ENCODE results near the gene TRIM36. TPM values are rescaled to one million over a fixed set of nuclear protein-coding genes. Genes with fewer than 3 reads are reported as not detected.

Gene TRIM36
- polyA plus RNA-seq, 1 experiment: 0.06 TPM

DNA sequence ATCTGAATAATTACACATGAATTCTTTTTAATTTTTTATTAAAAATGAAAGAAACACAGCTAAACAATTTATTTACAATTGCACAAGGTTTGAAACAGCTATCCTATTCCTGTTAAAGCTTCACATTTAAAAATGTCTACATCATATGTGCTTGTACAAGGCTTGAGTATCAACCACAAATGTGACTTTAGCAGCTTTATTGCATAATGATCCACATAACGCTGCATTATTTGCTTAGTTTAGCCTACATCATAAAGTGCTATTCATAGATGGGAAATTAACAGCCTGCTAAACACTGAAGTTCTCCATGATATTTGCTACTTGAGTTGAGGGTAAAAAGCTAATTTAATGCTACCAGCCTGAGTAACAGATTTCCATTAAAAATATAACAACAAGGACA, 45.0 kb downstream of the TRIM36 start:
- CTCF ChIA-PET: interaction anchor here (0.8 kb wide), 1 partner anchor 56 kb away, joined by 3 read pairs; no protein-coding TSS in a partner anchor
- POLR2A ChIA-PET: no interaction called here
- TF ChIP-seq, protein P1, sequence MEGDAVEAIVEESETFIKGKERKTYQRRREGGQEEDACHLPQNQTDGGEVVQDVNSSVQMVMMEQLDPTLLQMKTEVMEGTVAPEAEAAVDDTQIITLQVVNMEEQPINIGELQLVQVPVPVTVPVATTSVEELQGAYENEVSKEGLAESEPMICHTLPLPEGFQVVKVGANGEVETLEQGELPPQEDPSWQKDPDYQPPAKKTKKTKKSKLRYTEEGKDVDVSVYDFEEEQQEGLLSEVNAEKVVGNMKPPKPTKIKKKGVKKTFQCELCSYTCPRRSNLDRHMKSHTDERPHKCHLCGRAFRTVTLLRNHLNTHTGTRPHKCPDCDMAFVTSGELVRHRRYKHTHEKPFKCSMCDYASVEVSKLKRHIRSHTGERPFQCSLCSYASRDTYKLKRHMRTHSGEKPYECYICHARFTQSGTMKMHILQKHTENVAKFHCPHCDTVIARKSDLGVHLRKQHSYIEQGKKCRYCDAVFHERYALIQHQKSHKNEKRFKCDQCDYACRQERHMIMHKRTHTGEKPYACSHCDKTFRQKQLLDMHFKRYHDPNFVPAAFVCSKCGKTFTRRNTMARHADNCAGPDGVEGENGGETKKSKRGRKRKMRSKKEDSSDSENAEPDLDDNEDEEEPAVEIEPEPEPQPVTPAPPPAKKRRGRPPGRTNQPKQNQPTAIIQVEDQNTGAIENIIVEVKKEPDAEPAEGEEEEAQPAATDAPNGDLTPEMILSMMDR (IDR thresholded peaks at IDR 0.05; ENCODE audit: low read depth, low read length): no peak

GRCh38 chr5:115116001-115116400, 53.7 kb downstream of the TRIM36 start:
- POLR2A ChIA-PET: no interaction called here
- no peaks in the 10 kb centered on the region; the same call in 1 of the 2 replicates for H3K9me3 ChIP-seq (ENCODE audit: control insufficient read depth, insufficient read depth, low read length)

More for the DNA sequence above, 45.0 kb downstream of the TRIM36 start:
- DNase-seq (ENCODE audit: low read depth, low spot score): no peak
- no peaks in the 10 kb centered on the region for H3K27me3 ChIP-seq (ENCODE audit: control insufficient read depth, insufficient read depth, low read length)
- H3K9me3 ChIP-seq (ENCODE audit: control insufficient read depth, insufficient read depth, low read length): no peaks in the 10 kb centered on the region
- no peak overlapping the region for H3K27ac ChIP-seq (ENCODE audit: low read depth, low read length)
- H3K4me3 ChIP-seq (ENCODE audit: low read depth, low read length): no peak overlapping the region

DNA sequence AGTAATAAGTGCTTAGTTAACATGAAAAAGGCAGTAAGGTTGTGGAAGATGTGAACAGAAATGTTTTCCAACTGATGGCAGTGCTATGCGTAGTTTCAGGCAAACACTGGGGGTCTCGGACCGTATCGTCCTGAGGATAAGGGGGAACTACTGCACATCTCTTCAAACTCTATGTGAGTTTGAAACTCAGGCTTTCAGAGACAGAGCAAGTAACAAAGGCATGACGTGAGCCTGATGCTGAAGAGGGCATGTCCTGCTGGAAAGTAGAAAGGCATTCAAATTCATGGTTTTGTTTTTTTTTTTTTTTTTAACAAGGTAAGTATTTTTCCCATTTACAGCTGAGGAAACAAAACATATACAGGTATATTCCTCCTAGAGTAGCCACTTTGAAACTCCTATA, 59.9 kb downstream of the TRIM36 start:
- Histone ChIP-seq H3K27me3 (ENCODE audit: control insufficient read depth, insufficient read depth, low read length) (no peaks in the 10 kb centered on the region), H3K4me3 (ENCODE audit: low read depth, low read length) (no peak overlapping the region), H3K27ac (ENCODE audit: low read depth, low read length) (no peak overlapping the region), H3K9me3 (ENCODE audit: control insufficient read depth, insufficient read depth, low read length) (no peaks in the 10 kb centered on the region)
- TF ChIP-seq, protein P1 (IDR thresholded peaks at IDR 0.05; ENCODE audit: low read depth, low read length): no peak
- no peak for DNase-seq (ENCODE audit: low read depth, low spot score)
- ChIA-PET CTCF (no interaction called here), POLR2A (no interaction called here)

More at GRCh38 chr5:115116001-115116400, 53.7 kb downstream of the TRIM36 start:
- CTCF ChIA-PET: no interaction called here
- Histone ChIP-seq H3K27ac (ENCODE audit: low read depth, low read length) (no peak overlapping the region), H3K27me3 (ENCODE audit: control insufficient read depth, insufficient read depth, low read length) (no peaks in the 10 kb centered on the region), H3K4me3 (ENCODE audit: low read depth, low read length) (no peak overlapping the region)
- TF ChIP-seq, protein P1 (IDR thresholded peaks at IDR 0.05; ENCODE audit: low read depth, low read length): no peak
- no peak for DNase-seq (ENCODE audit: low read depth, low spot score)

DNA sequence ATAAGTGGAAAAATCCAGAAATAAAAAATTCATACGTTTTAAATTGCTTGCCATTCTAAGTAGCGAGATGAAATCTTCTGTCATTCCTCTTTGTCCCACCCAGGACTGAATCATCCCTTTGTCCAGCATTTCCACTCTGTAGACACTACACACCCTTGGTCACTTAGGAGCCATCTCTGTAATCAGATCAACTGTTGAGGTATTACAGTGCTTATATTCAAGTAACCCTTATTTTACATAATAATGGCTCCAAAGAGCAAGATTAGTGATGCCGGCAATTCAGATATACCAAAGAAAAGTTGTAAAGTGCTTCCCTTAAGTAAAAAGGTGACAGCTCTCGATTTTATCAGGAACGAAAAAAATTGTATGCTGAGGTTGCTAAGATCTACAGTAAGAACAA, 60.4 kb downstream of the TRIM36 start:
- POLR2A ChIA-PET: no interaction called here
- DNase-seq (ENCODE audit: low read depth, low spot score): no peak
- CTCF ChIA-PET: interaction anchor here (1.0 kb wide), 1 partner anchor 11 kb away, joined by 3 read pairs; no protein-coding TSS in a partner anchor
- Histone ChIP-seq H3K27me3 (ENCODE audit: control insufficient read depth, insufficient read depth, low read length) (no peaks in the 10 kb centered on the region), H3K4me3 (ENCODE audit: low read depth, low read length) (no peak overlapping the region), H3K27ac (ENCODE audit: low read depth, low read length) (no peak overlapping the region), H3K9me3 (ENCODE audit: control insufficient read depth, insufficient read depth, low read length) (no peaks in the 10 kb centered on the region)
- TF ChIP-seq, protein P1 (IDR thresholded peaks at IDR 0.05; ENCODE audit: low read depth, low read length): no peak

- DNase-seq (ENCODE audit: low read depth, low spot score): no peak
- no peak overlapping the region for H3K27ac ChIP-seq (ENCODE audit: low read depth, low read length)
- no peaks in the 10 kb centered on the region for H3K27me3 ChIP-seq (ENCODE audit: control insufficient read depth, insufficient read depth, low read length)
- no peaks in the 10 kb centered on the region for H3K9me3 ChIP-seq (ENCODE audit: control insufficient read depth, insufficient read depth, low read length)
- TF ChIP-seq, protein P1 (IDR thresholded peaks at IDR 0.05; ENCODE audit: low read depth, low read length): no peak
- POLR2A ChIA-PET: no interaction called here
- no peak overlapping the region for H3K4me3 ChIP-seq (ENCODE audit: low read depth, low read length)
- CTCF ChIA-PET: interaction anchor here (0.7 to 1.8 kb wide), 3 partner anchors 86 to 147 kb away, joined by 3 to 5 read pairs (median 4); no protein-coding TSS in a partner anchor
Measured at GRCh38 chr5:115100319-115100955, 69.3 kb downstream of the TRIM36 start.

All from AG04450 (cell line).